OCI-LY7 (cell line): ENCODE results near the gene SRRM1. TPM values are rescaled to one million over a fixed set of nuclear protein-coding genes. Genes with fewer than 3 reads are reported as not detected.

Experiments
- BruUV-seq: library from RNA; stranded (reverse); fragments of 400-500 nt; replicated peaks from 2 replicates; lab custom pipeline; 2021; lab: Mats Ljungman, UMichigan
- CTCF ChIA-PET: fragments of 300-600 bp; sonication (Branson Sonifier 250); formaldehyde crosslinking; loops from one replicate; lab custom pipeline; 2022; ENCODE audit warnings: antibody characterized with exemption; ENCODE audit not compliant: unreplicated experiment; lab: Charles Lee
- POLR2A ChIA-PET: fragments of 300-600 bp; sonication (Branson Sonifier 250); formaldehyde crosslinking; loops from one replicate; lab custom pipeline; 2022; ENCODE audit warnings: antibody characterized with exemption; lab: Charles Lee
- DNase-seq: peaks from one replicate; pipeline ENCODE4 v3.0.0-alpha.2; 2015; ENCODE audit warnings: low spot score
- H2AFZ ChIP-seq: fragments of 200-600 bp; sonication (generic), shearing (Covaris generic); 2 replicates; pipeline ENCODE4 v1.6.1; 2014; ENCODE audit warnings: mild to moderate bottlenecking, antibody characterized with exemption, low read length, moderate library complexity
- H3K27ac ChIP-seq: fragments of 200-600 bp; sonication (generic); 2 replicates; pipeline ENCODE4 v1.5.1; 2014; ENCODE audit warnings: mixed run types, low read depth, mild to moderate bottlenecking, moderate library complexity, low read length, inconsistent platforms; ENCODE audit not compliant: poor library complexity, severe bottlenecking
- H3K36me3 ChIP-seq: fragments of 200-600 bp; sonication (generic); 2 replicates; pipeline ENCODE4 v1.6.1; 2014; ENCODE audit warnings: mild to moderate bottlenecking, antibody characterized with exemption, low read length, moderate library complexity, mixed read lengths; ENCODE audit not compliant: insufficient read depth
- H3K4me1 ChIP-seq: fragments of 200-600 bp; sonication (generic); 2 replicates; pipeline ENCODE4 v1.5.1; 2014; ENCODE audit warnings: mild to moderate bottlenecking, low read length; ENCODE audit not compliant: insufficient read depth, poor library complexity, severe bottlenecking
- H3K4me2 ChIP-seq: fragments of 200-600 bp; sonication (generic); 2 replicates; pipeline ENCODE4 v1.6.1; 2014; ENCODE audit warnings: mild to moderate bottlenecking, low read length
- H3K4me3 ChIP-seq: fragments of 200-600 bp; sonication (generic); 2 replicates; pipeline ENCODE4 v1.5.1; 2014; ENCODE audit warnings: mild to moderate bottlenecking, low read depth, low read length; ENCODE audit not compliant: poor library complexity, severe bottlenecking
- H3K79me2 ChIP-seq: fragments of 200-600 bp; sonication (generic); 2 replicates; pipeline ENCODE4 v1.6.1; 2016; ENCODE audit warnings: low read depth, mild to moderate bottlenecking, low read length, moderate library complexity, mixed read lengths; ENCODE audit not compliant: insufficient read depth
- H3K9me2 ChIP-seq: fragments of 200-600 bp; sonication (generic); 2 replicates; pipeline ENCODE4 v1.6.1; 2016; ENCODE audit warnings: mild to moderate bottlenecking, low read length, mixed read lengths; ENCODE audit not compliant: insufficient read depth
- H3K9me3 ChIP-seq: fragments of 200-600 bp; sonication (generic); 2 replicates; pipeline ENCODE4 v1.6.1; 2014; ENCODE audit warnings: mild to moderate bottlenecking, mixed run types, low read length, mixed read lengths
- H4K20me1 ChIP-seq: fragments of 200-600 bp; sonication (generic); 2 replicates; pipeline ENCODE4 v1.6.1; 2014; ENCODE audit warnings: mild to moderate bottlenecking, antibody characterized with exemption, low read length, moderate library complexity, mixed read lengths; ENCODE audit not compliant: insufficient read depth
- CTCF ChIP-seq: fragments of 200-600 bp; sonication (generic); conservative IDR thresholded peaks from 2 replicates; pipeline ENCODE4 v1.5.1; 2014; ENCODE audit warnings: mild to moderate bottlenecking, antibody characterized with exemption, low read length, moderate library complexity, mixed read lengths
- EZH2phosphoT487 ChIP-seq: fragments of 200-600 bp; sonication (generic); IDR thresholded peaks from 2 replicates; pipeline ENCODE4 v1.6.1; 2018; ENCODE audit warnings: low read depth, borderline replicate concordance, mild to moderate bottlenecking, mixed run types, antibody characterized with exemption, low read length, moderate library complexity, mixed read lengths
- intact Hi-C: fragments of 100-400 bp; cut with micrococcal nuclease; formaldehyde crosslinking; loops from one replicate; pipeline ENCODE4 v1.10.0; 2022; ENCODE audit not compliant: unreplicated experiment
- total RNA-seq, 2 experiments: library from RNA; depleted of rRNA in 1 of 2; stranded (reverse); fragments of >200 nt in 1 of 2; shearing (Covaris generic) in 1 of 2; gene quantifications; 2 replicates each; pipeline ENCODE4 v1.2.3, GENCODE V29; 2014 to 2022

Gene SRRM1
- total RNA-seq, 2 experiments from 2014 or later = 78.5 to 251 TPM

GRCh38 chr1:24711329-24711728 lies 68.2 kb downstream of the SRRM1 start:
- no peak for DNase-seq
- Histone ChIP-seq H2AFZ (no peak overlapping the region), H3K4me3 (no peak overlapping the region), H3K27ac (no peak overlapping the region), H4K20me1 (no peaks in the 10 kb centered on the region), H3K9me2 (no peaks in the 10 kb centered on the region), H3K36me3 (no peaks in the 10 kb centered on the region), H3K4me1 (peaks cover 3% of the 10 kb centered on the region), H3K9me3 (no peaks in the 10 kb centered on the region), H3K79me2 (no peaks in the 10 kb centered on the region), H3K4me2 (no peak overlapping the region)
- intact Hi-C loops = no loop called here
- CTCF ChIA-PET = no interaction called here
- no TSS peak for BruUV-seq
- TF ChIP-seq CTCF = no peak
- no peak for TF ChIP-seq EZH2phosphoT487
- POLR2A ChIA-PET = interaction anchor here (1.1 kb wide), 1 partner anchor 10 kb away, joined by 4 read pairs; no protein-coding TSS in a partner anchor

- intact Hi-C loops = no loop called here
- H3K36me3 ChIP-seq = no peaks in the 10 kb centered on the region
- no peak for DNase-seq
- no peak overlapping the region for H3K27ac ChIP-seq
- H3K4me1 ChIP-seq = peaks cover 3% of the 10 kb centered on the region
- no peak overlapping the region for H3K4me3 ChIP-seq
- ChIA-PET CTCF (no interaction called here), POLR2A (interaction anchor here (1.1 kb wide), 1 partner anchor 107 kb away, joined by 4 read pairs; no protein-coding TSS in a partner anchor)
- H3K79me2 ChIP-seq = no peaks in the 10 kb centered on the region
- H3K9me3 ChIP-seq = no peaks in the 10 kb centered on the region
- H3K9me2 ChIP-seq = no peaks in the 10 kb centered on the region
- H4K20me1 ChIP-seq = no peaks in the 10 kb centered on the region
- TF ChIP-seq EZH2phosphoT487 (no peak), CTCF (no peak)
- no TSS peak for BruUV-seq
- no peak overlapping the region for H3K4me2 ChIP-seq
- H2AFZ ChIP-seq = no peak overlapping the region
These were observed 70.1 kb downstream of the SRRM1 start for GRCh38 chr1:24713176-24713575.

GRCh38 chr1:24713736-24714135 lies 70.6 kb downstream of the SRRM1 start:
- Histone ChIP-seq H3K9me3 (no peaks in the 10 kb centered on the region), H3K27ac (no peak overlapping the region), H3K79me2 (no peaks in the 10 kb centered on the region), H2AFZ (no peak overlapping the region), H3K9me2 (no peaks in the 10 kb centered on the region), H3K4me1 (peaks cover 3% of the 10 kb centered on the region), H3K36me3 (no peaks in the 10 kb centered on the region), H4K20me1 (no peaks in the 10 kb centered on the region), H3K4me2 (no peak overlapping the region), H3K4me3 (no peak overlapping the region)
- TF ChIP-seq CTCF = no peak
- TF ChIP-seq EZH2phosphoT487 = no peak
- ChIA-PET POLR2A (interaction anchor here (1.1 kb wide), 1 partner anchor 106 kb away, joined by 4 read pairs; no protein-coding TSS in a partner anchor), CTCF (no interaction called here)
- no TSS peak for BruUV-seq
- DNase-seq = no peak
- intact Hi-C loops = no loop called here
